GM23338 (cell line): Measurements from ENCODE around the gene BCAS1. TPM values are rescaled to one million over a fixed set of nuclear protein-coding genes. Genes with fewer than 3 reads are reported as not detected.

Experiments
- ATAC-seq: fragments of 200-7000 bp; cut with Tn5 transposase; 3 replicates; pipeline ENCODE4 v1.9.1; 2020
- DNase-seq: peaks from one replicate; pipeline ENCODE4 v3.0.0-alpha.2; 2015; ENCODE audit warnings: low spot score
- H2AFZ ChIP-seq: fragments of 200-600 bp; sonication (generic); 2 replicates; pipeline ENCODE4 v1.8.0; 2016; ENCODE audit warnings: antibody characterized with exemption, mild to moderate bottlenecking, moderate library complexity
- H3F3A ChIP-seq: fragments of 200-600 bp; sonication (generic); replicated peaks from 2 replicates; pipeline ENCODE4 v1.8.0; 2017; ENCODE audit warnings: antibody characterized with exemption, mixed run types, low read depth
- H3K27ac ChIP-seq: fragments of 200-600 bp; sonication (generic); 2 replicates; pipeline ENCODE4 v1.6.1; 2016; ENCODE audit warnings: low read depth
- H3K27me3 ChIP-seq: fragments of 200-600 bp; sonication (generic); 2 replicates; pipeline ENCODE4 v1.8.0; 2016; ENCODE audit warnings: mild to moderate bottlenecking, mixed run types, moderate library complexity; ENCODE audit not compliant: insufficient read depth
- H3K36me3 ChIP-seq: fragments of 200-600 bp; sonication (generic); 2 replicates; pipeline ENCODE4 v1.8.0; 2016; ENCODE audit warnings: mild to moderate bottlenecking; ENCODE audit not compliant: insufficient read depth
- H3K4me1 ChIP-seq: fragments of 200-600 bp; sonication (generic); 2 replicates; pipeline ENCODE4 v1.8.0; 2016; ENCODE audit warnings: mild to moderate bottlenecking, moderate library complexity; ENCODE audit not compliant: insufficient read depth
- H3K4me2 ChIP-seq: fragments of 200-600 bp; sonication (generic); 2 replicates; pipeline ENCODE4 v1.7.1; 2017; ENCODE audit warnings: mixed run types
- H3K4me3 ChIP-seq: fragments of 200-600 bp; sonication (generic); 2 replicates; pipeline ENCODE4 v1.6.1; 2016; ENCODE audit warnings: mixed run types
- H3K79me2 ChIP-seq: fragments of 200-600 bp; sonication (generic); replicated peaks from 2 replicates; pipeline ENCODE4 v1.8.0; 2017; ENCODE audit warnings: mild to moderate bottlenecking; ENCODE audit not compliant: insufficient read depth
- H3K9me2 ChIP-seq: fragments of 200-600 bp; sonication (generic); 2 replicates; pipeline ENCODE4 v1.8.0; 2017; ENCODE audit not compliant: insufficient read depth
- H4K20me1 ChIP-seq: fragments of 200-600 bp; sonication (generic); replicated peaks from 2 replicates; pipeline ENCODE4 v1.8.0; 2017; ENCODE audit warnings: mild to moderate bottlenecking; ENCODE audit not compliant: insufficient read depth
- H3K27ac Mint-ChIP-seq: 2 replicates; pipeline ENCODE4 v1.8.0; 2020; ENCODE audit warnings: inconsistent platforms, mild to moderate bottlenecking, moderate library complexity, mixed read lengths
- H3K27me3 Mint-ChIP-seq: 3 replicates; pipeline ENCODE4 v1.8.0; 2022; ENCODE audit warnings: low read depth, mild to moderate bottlenecking, moderate library complexity, mixed read lengths, inconsistent platforms; ENCODE audit not compliant: insufficient read depth, poor library complexity
- H3K36me3 Mint-ChIP-seq: 3 replicates; pipeline ENCODE4 v1.8.0; 2021; ENCODE audit warnings: low read depth, mild to moderate bottlenecking, inconsistent platforms, moderate library complexity, mixed read lengths
- H3K4me1 Mint-ChIP-seq: 3 replicates; pipeline ENCODE4 v1.8.0; 2020; ENCODE audit warnings: mild to moderate bottlenecking, inconsistent platforms, mixed read lengths
- H3K4me3 Mint-ChIP-seq: 3 replicates; pipeline ENCODE4 v1.8.0; 2021; ENCODE audit warnings: moderate library complexity, mild to moderate bottlenecking, inconsistent platforms, mixed read lengths
- H3K9me3 Mint-ChIP-seq: 3 replicates; pipeline ENCODE4 v1.8.0; 2020; ENCODE audit warnings: moderate library complexity, mild to moderate bottlenecking, inconsistent platforms, mixed read lengths
- CREB1 ChIP-seq: fragments of 250-450 bp; sonication (Bioruptor Pico); IDR thresholded peaks from 2 replicates; pipeline ENCODE4 v1.5.0; 2020; ENCODE audit warnings: low read depth, mild to moderate bottlenecking, moderate library complexity
- CTCF ChIP-seq, 2 experiments: fragments of 200-600 bp in 1 of 2; sonication (generic) in 1 of 2; conservative IDR thresholded peaks; 2 replicates each; pipeline versions ENCODE4 v1.5.1 to v1.6.1; 2016 to 2017; ENCODE audit warnings: antibody characterized with exemption in 2 of 2, low read depth in 2 of 2, mild to moderate bottlenecking in 2 of 2, moderate library complexity in 1 of 2
- ETS1 ChIP-seq: IDR thresholded peaks from 2 replicates; pipeline ENCODE4 v1.6.1; 2016; ENCODE audit warnings: antibody characterized with exemption
- EZH2 ChIP-seq: fragments of 200-600 bp; sonication (generic); IDR thresholded peaks from one replicate; pipeline ENCODE4 v1.8.0; 2017; ENCODE audit warnings: antibody characterized with exemption, mild to moderate bottlenecking, low read depth; ENCODE audit not compliant: unreplicated experiment
- EZH2phosphoT487 ChIP-seq: fragments of 200-600 bp; sonication (generic); IDR thresholded peaks from one replicate; pipeline ENCODE4 v1.8.1; 2018; ENCODE audit warnings: antibody characterized with exemption; ENCODE audit not compliant: unreplicated experiment
- JUNB ChIP-seq: IDR thresholded peaks from one replicate; pipeline ENCODE4 v1.6.1; 2016; ENCODE audit warnings: antibody characterized with exemption; ENCODE audit not compliant: unreplicated experiment
- NANOG ChIP-seq: IDR thresholded peaks from 2 replicates; pipeline ENCODE4 v1.6.1; 2016; ENCODE audit warnings: antibody characterized with exemption, borderline replicate concordance
- POLR2AphosphoS5 ChIP-seq: IDR thresholded peaks from 2 replicates; pipeline ENCODE4 v1.6.1; 2016; ENCODE audit warnings: antibody characterized with exemption, low read depth
- REST ChIP-seq: IDR thresholded peaks from one replicate; pipeline ENCODE4 v1.6.1; 2018; ENCODE audit warnings: antibody characterized with exemption; ENCODE audit not compliant: unreplicated experiment
- STAT1 ChIP-seq: IDR thresholded peaks from one replicate; pipeline ENCODE4 v1.6.1; 2016; ENCODE audit warnings: antibody characterized with exemption; ENCODE audit not compliant: unreplicated experiment
- ZNF114 ChIP-seq: fragments of 250-450 bp; sonication (Bioruptor Pico); IDR thresholded peaks from 2 replicates; pipeline ENCODE4 v1.5.0; 2020; ENCODE audit warnings: mild to moderate bottlenecking, moderate library complexity
- ZNF331 ChIP-seq: fragments of 250-450 bp; sonication (Bioruptor Pico); IDR thresholded peaks from 2 replicates; pipeline ENCODE4 v1.5.0; 2020; ENCODE audit warnings: low read depth, mild to moderate bottlenecking, moderate library complexity
- ZNF462 ChIP-seq: fragments of 250-450 bp; sonication (Bioruptor Pico); IDR thresholded peaks from 2 replicates; pipeline ENCODE4 v1.5.0; 2020; ENCODE audit warnings: mild to moderate bottlenecking, moderate library complexity
- polyA plus RNA-seq: library from polyadenylated mRNA; unstranded; fragments of >200 nt; fragmentation: Nextera tagmentation; extraction: Ambion mirVana; gene quantifications from 2 replicates; pipeline ENCODE4 v1.2.1, GENCODE V29; 2016
- total RNA-seq: library from RNA; depleted of rRNA; stranded (reverse); fragments of >200 nt; shearing (Covaris generic); gene quantifications from 2 replicates; pipeline ENCODE4 v1.2.3, GENCODE V29; 2014

The BCAS1 gene
- total and polyA plus RNA-seq, 2 experiments from 2014 or later = 0.17 to 0.19 TPM

GRCh38 chr20:54019127-54019526 is 51.3 kb downstream of the BCAS1 start:
- H3K27me3 Mint-ChIP-seq = no peaks in the 10 kb centered on the region
- H3K9me2 ChIP-seq = no peaks in the 10 kb centered on the region
- ATAC-seq (no peak), DNase-seq (no peak)
- H3K36me3 Mint-ChIP-seq = no peaks in the 10 kb centered on the region
- no peaks in the 10 kb centered on the region for H3K27me3 ChIP-seq
- no peaks in the 10 kb centered on the region for H3K9me3 Mint-ChIP-seq
- H2AFZ ChIP-seq = no peak overlapping the region
- H3K4me2 ChIP-seq = no peak overlapping the region
- no peaks in the 10 kb centered on the region for H3K36me3 ChIP-seq
- no peaks in the 10 kb centered on the region for H3K79me2 ChIP-seq
- H3K4me1 Mint-ChIP-seq = peaks cover 2% of the 10 kb centered on the region; the same call in 2 of the 3 replicates
- no peaks in the 10 kb centered on the region for H4K20me1 ChIP-seq
- H3K4me3 Mint-ChIP-seq = no peak overlapping the region
- H3K27ac Mint-ChIP-seq = no peak overlapping the region
- H3F3A ChIP-seq = no peaks in the 10 kb centered on the region
- TF ChIP-seq ETS1 (no peak), REST (no peak), CTCF (conservative IDR thresholded peaks at IDR 0.05; ENCODE audit: low read depth in 2 of 2) (no peak), EZH2phosphoT487 (no peak), EZH2 (no peak), JUNB (no peak), ZNF462 (no peak), ZNF114 (CRISPR knock-in tag) (no peak), POLR2AphosphoS5 (no peak), NANOG (no peak), STAT1 (no peak), CREB1 (CRISPR knock-in tag) (no peak), ZNF331 (CRISPR knock-in tag) (no peak)
- H3K27ac ChIP-seq = no peak overlapping the region
- no peak overlapping the region for H3K4me3 ChIP-seq
- H3K4me1 ChIP-seq = no peaks in the 10 kb centered on the region
